Kidney glomerular epithelial cell (primary cell): ENCODE data around the gene IGSF6.
A peak's percentile ranks its signal among the peaks of the same experiment; 100 is the strongest.
"Not testable (repeated sequence)": the region's sequence is repeated elsewhere in the genome, so short reads cannot be mapped to it uniquely, and the experiment has no call there.

Source experiments
- DNase-seq: peaks from one replicate; lab custom pipeline; 2025; lab: John Stamatoyannopoulos, UW

IGSF6 gene

DNA sequence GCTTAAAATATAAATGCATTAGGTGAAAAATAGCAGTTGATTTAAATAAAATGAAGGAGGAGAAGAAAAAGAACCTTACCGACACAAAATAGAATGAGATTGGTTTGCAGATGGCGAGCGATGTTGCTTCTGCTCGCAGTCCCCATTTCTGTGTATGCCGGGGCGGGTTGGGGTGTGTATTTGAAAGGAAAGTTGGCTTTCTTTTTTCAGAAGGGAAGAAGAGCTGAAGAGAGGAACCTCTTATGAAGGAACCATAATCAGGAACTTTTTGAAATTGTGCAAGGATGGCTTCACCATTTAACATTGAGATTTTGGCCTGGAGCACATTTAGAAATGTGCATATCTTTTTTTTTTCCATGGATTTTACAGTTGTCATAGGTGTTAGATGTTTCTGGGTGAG lies at the start of gene IGSF6:
Gene IGSF6, minus strand, starts transcription at position 156 of the 400 bp plus-strand sequence. Its CDS starts 10 bp downstream, at position 146.
- DNase-seq: no peak

GRCh38 chr16:21701271-21701670 lies 48.9 kb upstream of the IGSF6 start:
- no peak for DNase-seq

DNA sequence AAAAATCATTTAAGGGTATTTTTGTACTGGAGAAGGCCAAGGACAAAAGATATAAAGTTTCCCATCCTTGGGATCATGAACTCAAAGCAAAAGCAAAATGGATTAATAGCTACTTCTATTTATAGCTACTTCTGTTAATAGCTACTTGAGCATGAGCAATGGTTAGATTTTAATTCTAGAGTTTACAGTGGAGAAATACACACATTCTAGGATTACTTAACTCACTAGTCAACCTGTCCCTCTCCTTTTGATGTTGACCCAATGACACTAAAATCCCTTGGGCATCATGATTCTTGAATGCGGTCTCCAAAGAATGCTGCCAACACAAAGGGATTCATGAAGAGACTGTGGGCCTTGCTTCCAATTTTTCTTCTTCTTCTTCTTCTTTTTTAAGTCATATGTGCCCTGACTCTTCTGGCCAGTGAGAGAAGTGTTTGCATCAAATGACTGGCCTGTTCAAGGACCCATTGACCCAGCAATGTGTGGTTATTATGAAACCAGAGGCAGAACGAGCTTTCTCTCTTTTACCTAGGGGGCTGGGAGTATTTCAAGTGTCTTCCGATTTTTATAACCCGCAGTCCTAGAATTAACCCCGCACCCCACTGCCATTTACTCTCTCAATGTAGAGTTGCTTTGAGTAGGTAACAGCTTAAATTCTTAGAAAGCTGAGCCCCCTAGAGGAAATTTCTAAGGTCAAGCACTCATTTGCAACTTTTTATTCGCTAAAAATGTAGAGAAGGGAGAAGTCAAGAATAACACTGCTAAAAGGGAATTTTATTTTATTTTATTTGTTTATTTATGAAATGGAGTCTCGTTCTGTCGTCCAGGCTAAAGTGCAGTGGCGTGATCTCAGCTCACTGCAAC lies 46.0 kb upstream of the IGSF6 start:
- DNase-seq: no peak

DNA sequence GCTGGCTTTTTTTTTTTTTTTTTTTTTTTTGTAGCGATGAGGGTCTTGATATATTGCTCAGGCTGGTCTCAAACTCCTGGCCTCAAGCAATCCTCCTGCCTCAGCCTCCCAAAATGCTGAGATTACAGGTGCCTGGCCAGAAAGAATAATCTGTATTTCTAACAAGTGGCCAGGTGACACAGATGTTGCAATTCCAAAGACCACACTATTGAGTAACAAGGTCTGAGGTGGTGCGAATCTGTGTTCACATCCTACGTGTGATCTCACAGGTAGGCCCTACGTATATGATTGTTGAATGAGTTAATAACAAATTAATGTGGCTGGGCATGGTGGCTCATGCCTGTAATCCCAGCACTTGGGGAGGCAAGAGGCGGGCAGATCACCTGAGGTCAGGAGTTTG lies 44.6 kb upstream of the IGSF6 start:
- no peak for DNase-seq

GRCh38 chr16:21694609-21695008 lies 42.2 kb upstream of the IGSF6 start:
- no peak for DNase-seq

DNA sequence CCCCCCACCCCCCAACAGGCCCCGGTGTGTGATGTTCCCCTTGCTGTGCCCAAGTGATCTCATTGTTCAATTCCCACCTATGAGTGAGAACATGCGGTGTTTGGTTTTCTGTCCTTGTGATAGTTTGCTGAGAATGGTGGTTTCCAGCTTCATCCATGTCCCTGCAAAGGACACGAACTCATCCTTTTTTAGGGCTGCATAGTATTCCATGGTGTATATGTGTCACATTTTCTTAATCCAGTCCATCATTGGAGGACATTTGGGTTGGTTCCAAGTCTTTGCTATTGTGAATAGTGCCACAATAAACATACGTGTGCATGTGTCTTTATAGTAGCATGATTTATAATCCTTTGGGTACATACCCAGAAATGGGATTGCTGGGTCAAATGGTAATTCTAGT lies 38.6 kb upstream of the IGSF6 start:
- DNase-seq: not testable (repeated sequence)

DNA sequence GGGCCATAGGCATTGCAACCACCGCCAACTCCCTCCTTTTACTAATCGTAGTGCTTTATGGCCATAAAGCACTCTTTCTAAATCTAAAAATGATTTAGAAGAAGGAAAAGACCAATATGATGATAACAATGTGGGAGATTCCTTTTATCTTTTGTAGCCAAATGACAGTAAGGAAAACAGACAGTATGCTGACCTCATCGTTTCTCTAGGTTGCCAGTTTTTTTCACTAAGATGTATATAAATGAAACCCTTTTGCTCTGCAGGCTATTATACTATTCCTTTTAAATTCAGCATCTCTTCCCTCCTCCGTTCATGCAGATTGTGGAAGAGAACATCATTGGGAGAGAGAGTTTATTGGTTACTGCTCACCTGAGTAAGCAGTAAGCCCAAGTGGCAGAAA lies 36.7 kb upstream of the IGSF6 start:
- no peak for DNase-seq

- no peak for DNase-seq
Measured at GRCh38 chr16:21685034-21685455, 32.6 kb upstream of the IGSF6 start.

DNA sequence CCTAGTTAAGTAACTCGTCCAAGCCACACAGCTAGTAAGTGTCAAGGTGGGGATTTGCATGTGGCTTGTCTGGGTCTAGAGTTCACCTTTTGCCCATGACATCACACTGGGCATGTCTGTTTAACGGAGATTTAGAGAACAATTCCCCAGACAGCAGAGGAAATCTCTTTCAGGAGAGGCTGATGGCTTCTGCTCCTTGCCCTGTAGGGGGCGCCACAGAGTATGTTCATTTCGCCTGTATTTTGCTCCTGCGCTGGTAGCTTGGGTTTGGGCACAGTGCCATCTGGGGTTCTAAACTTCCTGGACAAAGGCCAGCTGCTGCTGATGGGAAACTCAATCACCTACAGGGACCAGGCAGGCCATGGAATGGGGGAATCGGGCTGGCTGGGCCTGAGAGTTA lies 31.8 kb upstream of the IGSF6 start:
- no peak for DNase-seq

DNA sequence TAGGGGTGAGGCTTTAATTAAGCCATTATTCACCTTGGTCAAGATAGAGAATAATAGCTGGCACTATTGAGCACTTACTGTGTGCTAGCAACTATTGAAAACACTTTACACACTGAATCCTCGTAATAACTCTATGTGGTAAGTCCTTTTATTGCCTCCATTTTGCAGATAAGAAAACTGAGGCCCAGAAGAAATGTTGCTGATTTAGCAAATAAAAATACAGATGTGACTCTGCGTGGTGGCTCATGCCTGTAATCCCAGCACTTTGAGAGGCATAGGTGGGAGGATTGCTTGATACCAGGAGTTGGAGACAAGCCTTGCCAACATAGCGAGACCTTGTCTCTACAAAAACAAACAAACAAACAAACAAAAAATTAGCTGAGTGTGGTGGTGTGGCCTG lies 30.8 kb upstream of the IGSF6 start:
- DNase-seq: no peak

DNA sequence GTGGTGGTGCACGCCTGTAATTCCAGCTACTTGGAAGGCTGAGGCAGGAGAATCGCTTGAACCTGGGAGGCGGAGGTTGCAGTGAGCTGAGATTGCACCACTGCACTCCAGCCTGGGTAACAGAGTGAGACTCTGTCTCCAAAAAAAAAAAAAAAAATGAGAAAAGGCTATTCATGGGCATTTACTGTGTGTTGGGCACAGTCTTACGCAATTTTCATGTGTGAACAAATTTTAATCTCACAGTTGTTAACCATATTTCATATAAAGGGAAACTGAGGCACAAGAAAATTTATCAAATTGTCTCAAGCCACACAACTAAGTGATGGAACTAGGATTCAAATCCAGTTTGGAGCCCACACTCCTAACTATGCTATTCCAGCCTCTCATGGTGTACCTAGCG lies 28.3 kb upstream of the IGSF6 start:
- not testable (repeated sequence) for DNase-seq

DNA sequence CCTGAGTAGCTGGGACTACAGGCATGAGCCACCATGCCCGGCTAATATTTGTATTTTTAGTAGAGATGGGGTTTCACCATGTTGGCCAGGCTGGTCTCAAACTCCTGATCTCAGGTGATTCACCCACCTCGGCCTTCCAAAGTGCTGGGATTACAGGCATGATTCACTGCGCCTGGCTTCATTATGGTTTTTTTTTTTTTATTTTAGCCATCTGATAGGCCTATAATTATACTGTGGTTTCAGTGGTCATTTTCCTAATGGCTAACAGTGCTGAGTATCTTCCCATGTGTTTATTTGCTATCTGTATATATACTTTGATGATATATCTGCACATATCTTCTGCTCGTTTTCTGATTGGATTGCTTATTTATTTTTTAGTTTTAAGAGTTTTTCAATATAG lies 22.0 kb upstream of the IGSF6 start:
- DNase-seq: not testable (repeated sequence)

DNA sequence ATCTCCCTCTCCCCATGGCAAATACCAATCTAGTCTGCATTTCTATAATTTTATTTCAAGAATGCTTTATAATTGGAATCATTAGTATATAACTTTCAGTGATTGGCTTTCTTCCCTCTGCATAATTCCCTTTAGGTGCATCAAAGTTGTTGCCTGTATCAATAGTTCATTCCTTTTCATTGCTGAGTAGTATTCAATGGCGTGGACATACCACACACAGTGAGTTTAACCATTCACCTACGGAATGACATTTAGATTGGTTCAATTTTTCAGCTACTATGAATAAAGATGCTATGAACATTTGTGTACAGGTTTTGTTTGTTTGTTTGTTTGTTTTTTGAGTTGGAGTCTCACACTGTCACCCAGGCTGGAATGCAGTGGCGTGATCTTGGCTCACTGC lies 21.1 kb upstream of the IGSF6 start:
- DNase-seq: no peak

GRCh38 chr16:21667575-21667974 lies 15.2 kb upstream of the IGSF6 start:
- no peak for DNase-seq

DNA sequence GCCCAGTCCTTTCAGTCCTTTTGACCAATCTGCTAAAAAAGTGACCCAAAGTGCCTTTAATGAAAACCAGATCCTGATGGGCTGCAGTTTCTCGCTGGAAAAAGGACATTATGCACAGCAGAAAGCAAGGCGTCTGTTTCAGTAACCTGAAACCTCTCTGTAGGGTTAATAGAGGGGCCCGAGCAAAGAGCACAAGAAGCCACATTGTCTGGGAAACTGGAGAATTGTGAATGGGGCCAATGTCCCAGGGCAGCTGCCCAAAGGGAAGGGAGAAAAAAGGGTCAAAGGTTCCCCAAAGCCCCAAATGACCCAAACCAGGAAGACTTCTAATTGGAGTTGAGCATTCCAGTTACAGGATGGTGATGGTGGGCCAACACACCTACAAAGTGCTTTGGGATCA lies 14.4 kb upstream of the IGSF6 start:
- no peak for DNase-seq

DNA sequence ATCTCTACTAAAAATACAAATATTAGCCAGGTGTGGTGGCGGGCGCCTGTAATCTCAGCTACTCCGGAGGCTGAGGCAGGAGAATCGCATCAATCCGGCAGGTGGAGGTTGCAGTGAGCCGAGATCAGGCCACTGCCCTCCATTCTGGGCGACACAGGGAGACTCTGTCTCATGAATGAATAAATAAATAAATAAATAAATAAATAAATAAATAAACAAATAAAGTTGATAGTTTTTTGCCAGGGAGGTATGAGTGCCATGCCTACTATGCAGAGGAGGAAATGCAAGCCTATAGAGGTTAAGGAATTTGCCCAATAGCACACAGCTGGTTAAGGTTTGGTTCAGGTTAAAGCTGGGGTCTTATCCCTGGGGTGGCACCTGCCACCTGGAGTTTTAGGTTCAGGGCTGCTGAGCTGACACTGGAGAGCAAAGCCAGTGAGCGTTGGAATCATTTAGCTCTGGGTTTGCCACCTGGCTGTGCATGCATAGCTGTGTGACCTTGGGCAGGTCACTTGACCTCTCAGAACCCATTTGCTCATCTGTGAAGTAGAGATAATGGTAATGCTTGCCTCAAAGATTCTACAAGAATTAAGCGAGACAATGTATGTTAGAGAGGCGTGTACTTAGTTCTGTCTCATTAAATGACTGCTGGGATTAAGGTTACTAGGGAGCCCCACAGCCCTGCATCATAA lies 12.5 kb upstream of the IGSF6 start:
- no peak for DNase-seq

GRCh38 chr16:21663889-21664647 lies 11.7 kb upstream of the IGSF6 start, which contains the start of gene OTOA:
OTOA (plus strand) TSS chr16:21663968; CDS start chr16:21678515, 14,547 bp downstream.
- no peak for DNase-seq

DNA sequence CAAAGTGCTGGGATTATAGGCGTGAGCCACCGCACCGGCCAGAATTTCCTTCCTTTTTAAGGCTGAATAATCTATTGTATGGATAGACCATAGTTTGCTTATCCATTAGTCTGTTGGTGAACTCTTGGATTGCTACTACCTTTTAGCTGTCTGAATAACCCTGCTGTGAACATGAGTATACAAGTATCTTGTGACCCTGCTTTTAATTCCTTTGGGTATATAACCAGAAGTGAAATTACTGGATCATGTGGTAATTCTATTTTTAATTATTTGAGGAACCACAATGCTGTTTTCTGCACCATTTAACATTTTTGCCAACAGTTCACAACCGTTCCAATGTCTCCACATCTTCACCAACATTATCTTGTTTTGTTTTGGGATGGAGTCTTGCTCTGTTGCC lies 6.7 kb upstream of the IGSF6 start:
- no peak for DNase-seq

DNA sequence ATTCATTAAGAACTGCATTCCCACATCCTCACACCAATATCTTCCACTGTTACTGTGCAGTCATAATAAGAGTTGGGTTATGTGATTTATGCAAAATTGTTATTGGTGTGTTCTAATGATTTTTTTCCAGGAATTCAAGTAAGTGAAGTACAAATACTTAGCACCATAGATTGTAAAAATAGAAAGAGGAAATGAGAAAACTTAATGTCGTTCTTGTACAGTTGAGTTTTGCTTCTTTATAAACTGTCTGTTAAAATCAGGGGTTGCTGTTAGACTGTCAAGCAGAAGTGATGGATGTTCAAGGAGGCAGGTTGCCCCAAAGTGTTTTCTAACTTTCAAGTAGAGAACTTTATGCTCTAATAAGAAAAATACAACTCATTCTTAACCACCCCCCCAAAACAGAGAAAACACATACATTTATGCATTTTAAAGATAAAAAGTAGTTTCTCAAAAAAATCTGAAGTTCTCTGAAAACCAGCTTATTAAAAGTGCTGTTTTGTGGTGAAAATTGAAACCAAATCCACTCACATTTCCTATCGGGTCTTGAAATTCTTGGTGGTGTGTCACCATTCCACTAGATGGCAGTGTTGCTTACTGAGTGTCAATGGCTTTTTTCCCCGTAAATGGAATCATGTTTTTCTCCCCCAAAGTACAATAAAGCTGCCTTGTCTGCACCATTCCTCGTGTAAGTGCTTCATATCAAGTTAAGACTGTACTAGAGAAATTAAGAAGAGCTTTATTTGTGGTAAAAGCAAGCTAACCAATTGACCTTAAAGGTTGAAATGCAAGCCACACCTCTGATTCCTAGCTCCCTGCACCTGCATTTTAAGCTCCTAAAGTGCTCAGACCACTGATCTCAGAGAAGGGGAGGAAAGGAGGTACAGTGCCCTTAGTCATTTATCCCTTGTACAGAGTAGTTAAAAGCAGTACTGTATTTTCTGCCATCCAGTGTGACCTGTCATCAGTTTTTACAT lies 4.7 kb upstream of the IGSF6 start:
- DNase-seq: peak; percentile 38

GRCh38 chr16:21654881-21655280 lies 2.5 kb upstream of the IGSF6 start:
- no peak for DNase-seq

- DNase-seq: no peak
Measured at GRCh38 chr16:21654466-21654865, 2.1 kb upstream of the IGSF6 start.
